Measurements from ENCODE around the gene GALNT15.

Gene GALNT15

DNA sequence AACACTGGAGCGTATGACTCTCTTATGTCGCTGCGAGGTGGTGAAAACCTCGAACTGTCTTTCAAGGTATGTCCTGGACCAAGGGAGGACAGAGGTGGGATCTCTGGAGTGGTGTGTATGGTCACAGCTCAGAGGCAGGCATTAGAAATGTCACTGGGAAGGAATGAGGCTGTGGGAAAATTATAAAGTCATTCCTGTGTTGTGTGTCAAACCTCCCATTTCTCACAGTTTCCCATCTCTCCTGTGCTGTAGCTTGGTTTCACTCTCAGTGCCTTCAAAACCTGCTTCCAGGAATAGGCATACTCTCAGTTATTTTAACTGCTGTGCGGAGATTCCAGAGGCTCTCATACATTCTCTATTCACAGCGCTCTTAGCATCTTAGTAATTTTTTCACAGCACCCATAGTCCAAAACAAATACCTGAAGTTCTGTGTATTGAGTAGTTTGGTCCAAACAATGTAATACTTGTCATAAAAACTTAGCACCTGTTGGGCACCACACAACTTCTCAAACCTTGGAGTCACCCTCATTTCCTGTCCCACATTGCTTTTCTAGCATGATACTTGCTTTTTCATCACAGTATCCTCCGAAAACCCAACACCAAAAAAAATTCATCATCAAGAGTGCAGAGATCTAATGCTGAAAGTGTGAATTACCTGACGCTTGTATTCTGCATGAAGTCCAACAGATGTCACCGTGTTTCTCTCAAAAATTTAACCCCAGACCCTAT, 36.9 kb downstream of the GALNT15 start:
- TF ChIP-seq, protein P1, sequence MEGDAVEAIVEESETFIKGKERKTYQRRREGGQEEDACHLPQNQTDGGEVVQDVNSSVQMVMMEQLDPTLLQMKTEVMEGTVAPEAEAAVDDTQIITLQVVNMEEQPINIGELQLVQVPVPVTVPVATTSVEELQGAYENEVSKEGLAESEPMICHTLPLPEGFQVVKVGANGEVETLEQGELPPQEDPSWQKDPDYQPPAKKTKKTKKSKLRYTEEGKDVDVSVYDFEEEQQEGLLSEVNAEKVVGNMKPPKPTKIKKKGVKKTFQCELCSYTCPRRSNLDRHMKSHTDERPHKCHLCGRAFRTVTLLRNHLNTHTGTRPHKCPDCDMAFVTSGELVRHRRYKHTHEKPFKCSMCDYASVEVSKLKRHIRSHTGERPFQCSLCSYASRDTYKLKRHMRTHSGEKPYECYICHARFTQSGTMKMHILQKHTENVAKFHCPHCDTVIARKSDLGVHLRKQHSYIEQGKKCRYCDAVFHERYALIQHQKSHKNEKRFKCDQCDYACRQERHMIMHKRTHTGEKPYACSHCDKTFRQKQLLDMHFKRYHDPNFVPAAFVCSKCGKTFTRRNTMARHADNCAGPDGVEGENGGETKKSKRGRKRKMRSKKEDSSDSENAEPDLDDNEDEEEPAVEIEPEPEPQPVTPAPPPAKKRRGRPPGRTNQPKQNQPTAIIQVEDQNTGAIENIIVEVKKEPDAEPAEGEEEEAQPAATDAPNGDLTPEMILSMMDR (IDR thresholded peaks at IDR 0.05; ENCODE audit: low read depth, low read length), result no peak
- DNase-seq (ENCODE audit: low read depth in 2 of 2), result no peak
- H3K4me3 ChIP-seq (replicated peaks in 1 of 2; ENCODE audit: low read depth in 2 of 2, low read length in 2 of 2), result no peak overlapping the region

DNA sequence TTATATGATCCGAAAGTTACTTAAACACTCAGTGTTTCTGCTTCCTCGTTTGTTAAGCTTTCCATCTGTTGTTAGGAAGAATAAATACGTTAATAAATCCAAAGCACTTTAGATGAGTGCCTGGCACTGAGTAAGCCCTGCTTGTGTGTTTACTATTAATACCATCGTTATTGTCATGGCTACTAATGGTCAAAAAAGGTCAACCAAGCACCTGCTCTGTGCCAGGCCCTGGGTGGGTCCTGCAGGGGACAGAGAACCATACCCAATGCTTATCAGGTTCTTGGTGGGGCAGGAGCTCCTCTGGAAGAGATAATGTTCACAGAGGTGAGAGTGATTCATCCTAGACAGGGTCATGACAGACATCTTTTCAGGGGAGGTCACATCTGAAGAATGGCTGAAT, 39.9 kb downstream of the GALNT15 start:
- no peak overlapping the region for H3K4me3 ChIP-seq (replicated peaks in 1 of 2; ENCODE audit: low read depth in 2 of 2, low read length in 2 of 2)
- TF ChIP-seq, protein P1 (IDR thresholded peaks at IDR 0.05; ENCODE audit: low read depth, low read length), result no peak
- DNase-seq (ENCODE audit: low read depth in 2 of 2), result no peak

DNA sequence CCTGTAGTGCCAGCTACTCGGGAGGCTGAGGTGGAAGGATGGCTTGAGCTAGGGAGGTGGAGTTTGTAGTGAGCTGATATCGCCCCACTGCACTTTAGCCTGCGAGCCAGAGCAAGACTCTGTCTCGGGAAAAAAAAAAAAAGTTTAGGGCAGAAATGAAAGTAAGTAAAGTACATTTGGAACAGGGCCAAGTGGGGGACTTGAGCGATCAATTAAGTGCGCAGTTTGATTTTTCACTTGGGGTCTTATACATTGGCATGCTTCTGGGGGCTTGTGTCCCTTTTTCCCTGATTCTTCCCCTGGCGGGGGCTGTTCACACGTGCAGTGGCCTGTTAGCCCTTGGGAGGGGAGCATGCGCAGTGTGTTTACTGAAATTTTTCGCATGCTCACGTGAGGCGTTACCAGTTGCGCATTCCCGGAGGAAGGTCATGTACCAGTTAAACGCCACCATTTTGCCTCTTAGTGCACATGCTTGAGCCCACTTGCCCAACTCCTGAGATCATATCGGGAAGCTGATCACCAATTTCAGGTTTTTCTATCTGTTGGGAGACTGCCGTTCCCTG, 42.0 kb downstream of the GALNT15 start:
- TF ChIP-seq, protein P1 (IDR thresholded peaks at IDR 0.05; ENCODE audit: low read depth, low read length), result no peak
- H3K4me3 ChIP-seq (replicated peaks in 1 of 2; ENCODE audit: low read depth in 2 of 2, low read length in 2 of 2), result no peak overlapping the region
- DNase-seq (ENCODE audit: low read depth in 2 of 2), result no peak

DNA sequence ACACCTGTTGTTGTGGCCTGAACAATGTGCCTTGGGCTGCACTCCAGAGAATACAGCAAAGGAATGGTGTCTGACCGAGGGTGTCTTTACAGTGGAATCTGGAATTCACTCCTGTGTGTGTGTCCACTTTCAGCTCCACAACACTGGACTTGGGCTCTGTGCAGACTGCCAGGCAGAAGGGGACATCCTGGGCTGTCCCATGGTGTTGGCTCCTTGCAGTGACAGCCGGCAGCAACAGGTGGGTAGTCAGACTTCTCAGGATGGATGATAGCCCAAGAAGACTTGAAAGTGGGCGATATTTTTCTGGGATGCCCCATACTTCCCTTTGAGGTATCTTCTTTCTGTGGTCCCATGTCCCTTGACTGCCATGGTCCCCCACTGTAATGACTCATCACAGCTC, 45.3 kb downstream of the GALNT15 start:
- DNase-seq (ENCODE audit: low read depth in 2 of 2), result no peak
- TF ChIP-seq, protein P1 (IDR thresholded peaks at IDR 0.05; ENCODE audit: low read depth, low read length), result no peak
- no peak overlapping the region for H3K4me3 ChIP-seq (replicated peaks in 1 of 2; ENCODE audit: low read depth in 2 of 2, low read length in 2 of 2)

DNA sequence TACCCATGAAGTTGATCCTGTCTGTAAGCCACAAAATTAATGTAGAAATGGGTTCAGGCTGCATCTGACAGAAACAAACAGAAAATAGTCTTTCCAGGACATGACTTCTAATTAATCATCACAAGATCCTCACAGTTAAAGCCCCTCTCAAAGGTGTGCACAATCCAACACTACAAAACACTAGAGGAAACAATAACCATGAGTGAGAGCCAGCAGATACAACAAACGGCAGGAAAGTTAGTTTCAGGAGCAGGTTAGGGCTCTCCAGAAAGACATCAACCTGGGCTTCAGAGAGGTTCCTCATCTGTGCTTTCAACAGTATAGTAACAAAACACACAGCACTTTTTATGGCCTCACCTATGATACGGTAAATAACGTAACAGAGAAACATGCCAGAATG, 47.5 kb downstream of the GALNT15 start:
- TF ChIP-seq, protein P1 (IDR thresholded peaks at IDR 0.05; ENCODE audit: low read depth, low read length), result no peak
- no peak for DNase-seq (ENCODE audit: low read depth in 2 of 2)
- H3K4me3 ChIP-seq (replicated peaks in 1 of 2; ENCODE audit: low read depth in 2 of 2, low read length in 2 of 2), result no peak overlapping the region

DNA sequence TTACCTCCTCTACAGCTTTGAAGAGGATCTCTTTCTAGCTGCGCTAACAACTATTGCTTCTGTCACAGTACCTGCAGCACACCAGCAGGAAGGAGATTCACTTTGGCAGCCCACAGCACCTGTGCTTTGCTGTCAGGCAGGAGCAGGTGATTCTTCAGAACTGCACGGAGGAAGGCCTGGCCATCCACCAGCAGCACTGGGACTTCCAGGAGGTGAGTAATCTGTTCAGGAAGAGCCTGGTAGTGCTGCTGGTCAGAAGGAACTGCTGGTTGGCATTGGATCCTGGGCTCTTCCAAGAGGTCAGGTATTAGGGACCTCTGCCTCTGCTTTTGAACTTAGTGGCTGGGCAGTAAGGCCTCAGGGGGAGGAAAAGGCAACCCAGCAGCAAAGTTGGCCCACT, 48.1 kb downstream of the GALNT15 start:
- H3K4me3 ChIP-seq (replicated peaks in 1 of 2; ENCODE audit: low read depth in 2 of 2, low read length in 2 of 2), result no peak overlapping the region
- DNase-seq (ENCODE audit: low read depth in 2 of 2), result no peak
- TF ChIP-seq, protein P1 (IDR thresholded peaks at IDR 0.05; ENCODE audit: low read depth, low read length), result no peak

All from cardiac fibroblast (primary cell).